Ramos (cell line): ENCODE data around the gene F2.
"Not testable (repeated sequence)": the region's sequence is repeated elsewhere in the genome, so short reads cannot be mapped to it uniquely, and the experiment has no call there.

Experiments
- in situ Hi-C: fragments of 300-500 bp; cut with MboI; formaldehyde crosslinking; loops from one replicate; pipeline ENCODE4 v1.14.3; 2022; ENCODE audit warnings: low sequenced_read_pairs; ENCODE audit not compliant: unreplicated experiment

F2 gene

GRCh38 chr11:46719048-46719542, at the start of gene F2:
F2 (plus strand) TSS chr11:46719213; CDS start chr11:46719236, 23 bp downstream.
- in situ Hi-C loops: no loop called here

DNA sequence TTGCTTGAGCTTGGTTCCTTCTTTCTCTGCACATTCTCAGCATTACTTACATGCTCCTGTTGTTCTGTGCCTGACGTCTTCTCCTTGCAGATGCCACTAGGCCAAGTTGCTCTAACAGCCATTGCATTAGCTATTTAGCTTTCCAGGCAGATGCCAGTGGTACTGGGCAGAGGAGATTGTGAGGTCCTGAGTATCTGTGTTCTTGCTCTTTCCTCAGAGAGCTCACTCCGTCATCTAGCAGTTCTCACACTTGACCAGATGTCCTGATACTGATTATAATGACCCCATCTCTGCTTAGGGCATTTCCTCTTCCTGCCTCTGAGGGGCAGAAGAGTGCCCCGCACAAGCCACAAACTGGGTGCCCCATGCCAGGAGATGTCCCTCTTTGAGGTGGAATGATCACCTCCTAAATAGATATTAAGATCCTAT, 49.3 kb upstream of the F2 start:
- in situ Hi-C loops: no loop called here

DNA sequence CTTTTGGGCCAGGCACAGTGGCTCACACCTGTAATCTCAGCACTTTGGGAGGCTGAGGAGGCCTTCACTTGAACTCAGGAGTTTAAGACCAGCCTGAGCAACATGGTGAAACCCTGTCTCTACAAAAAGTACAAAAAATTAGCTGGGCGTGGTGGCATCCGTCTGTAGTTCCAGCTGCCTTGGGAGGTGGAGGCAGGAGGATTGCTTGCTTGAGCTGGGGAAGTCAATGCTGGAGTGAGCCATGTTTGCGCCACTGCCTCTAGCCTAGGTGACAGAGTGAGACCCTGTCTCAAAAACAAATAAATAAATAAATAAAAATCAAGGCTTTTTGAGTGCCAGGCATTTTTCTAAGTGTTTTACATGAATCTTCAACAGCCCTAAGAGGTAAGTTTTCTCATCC, 48.5 kb upstream of the F2 start:
- in situ Hi-C loops: not testable (repeated sequence)

GRCh38 chr11:46671958-46672315, 47.1 kb upstream of the F2 start:
- in situ Hi-C loops: no loop called here

DNA sequence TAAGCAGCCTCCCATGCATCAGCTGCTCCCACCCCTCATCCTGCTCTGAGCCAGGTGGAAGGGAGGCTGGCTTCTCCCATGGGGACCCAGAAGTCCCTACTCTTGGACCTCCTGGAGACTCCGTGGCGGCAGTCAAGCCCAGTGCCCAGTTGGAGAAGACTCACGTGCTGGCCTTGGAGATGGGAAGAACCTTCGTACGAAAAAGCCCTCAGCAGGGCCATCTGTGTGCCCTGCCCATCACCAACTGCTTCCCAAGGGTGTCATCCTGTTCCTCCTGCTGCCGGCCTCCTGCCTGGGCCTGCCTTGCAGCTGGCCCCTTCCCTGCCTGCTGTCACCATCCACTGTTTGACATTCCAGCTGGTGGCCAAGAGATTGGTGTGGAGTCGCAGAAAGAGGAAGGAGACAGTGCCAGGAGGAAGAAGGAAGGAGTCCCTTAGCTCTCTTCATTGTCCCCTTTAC, 46.6 kb upstream of the F2 start:
- in situ Hi-C loops: no loop called here

DNA sequence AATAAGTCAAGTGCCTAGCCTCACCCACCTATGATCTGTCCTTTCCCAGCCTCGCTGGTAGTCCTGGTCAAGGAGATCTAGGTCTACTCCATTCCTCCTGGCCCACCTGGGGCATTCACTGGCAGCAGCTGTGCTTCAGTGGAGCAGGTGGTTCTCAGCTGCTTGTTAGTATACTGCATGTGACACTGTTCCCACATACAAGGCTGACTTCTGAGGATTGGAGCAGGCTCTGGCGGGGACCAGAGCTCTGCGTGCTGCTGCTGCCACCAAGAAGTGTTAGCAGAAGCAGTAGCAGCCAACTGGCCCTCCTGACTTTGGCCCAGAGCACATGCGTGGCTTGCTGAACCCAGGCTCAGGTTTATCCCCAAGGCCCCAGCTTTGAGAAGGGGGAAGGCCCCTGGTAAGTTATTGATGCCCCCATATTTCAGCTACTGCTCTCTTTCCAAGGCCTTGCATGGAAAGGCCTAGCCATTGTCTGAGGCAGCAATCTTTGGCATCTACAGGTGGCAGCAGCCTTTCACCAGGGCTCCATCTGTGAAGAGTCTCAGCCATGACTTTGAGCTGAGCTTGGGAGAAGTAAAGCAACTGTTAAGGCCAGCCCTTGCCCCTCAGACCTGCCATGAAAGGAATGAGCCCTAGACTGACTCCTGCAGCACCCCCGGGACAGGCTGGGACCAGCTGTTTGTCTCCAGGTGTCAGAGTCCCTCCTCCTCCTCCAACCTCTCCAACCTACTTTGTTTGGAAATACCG, 45.1 kb upstream of the F2 start:
- in situ Hi-C loops: no loop called here

GRCh38 chr11:46674463-46675287, 44.3 kb upstream of the F2 start:
- in situ Hi-C loops: no loop called here

- in situ Hi-C loops: no loop called here
Measured at GRCh38 chr11:46675288-46675851, 43.6 kb upstream of the F2 start.

DNA sequence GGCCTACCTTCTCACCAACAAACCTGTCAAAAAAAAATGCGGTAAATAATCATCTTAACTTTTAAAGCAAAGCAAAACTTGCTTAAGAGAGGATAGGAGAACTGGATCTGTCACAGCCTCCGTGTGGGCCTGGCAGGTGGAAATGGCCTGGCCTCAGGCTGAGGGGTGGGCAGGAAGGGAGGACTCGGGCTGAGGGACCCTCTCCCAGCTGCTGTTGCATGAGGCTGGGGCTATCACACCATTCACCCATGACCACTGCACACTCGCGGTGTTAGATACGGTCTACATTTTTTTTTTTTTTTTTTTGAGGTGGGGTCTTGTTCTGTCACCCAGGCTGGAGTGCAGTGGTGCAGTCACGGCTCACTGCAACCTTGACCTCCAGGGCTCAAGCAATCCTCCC, 43.1 kb upstream of the F2 start:
- in situ Hi-C loops: no loop called here

DNA sequence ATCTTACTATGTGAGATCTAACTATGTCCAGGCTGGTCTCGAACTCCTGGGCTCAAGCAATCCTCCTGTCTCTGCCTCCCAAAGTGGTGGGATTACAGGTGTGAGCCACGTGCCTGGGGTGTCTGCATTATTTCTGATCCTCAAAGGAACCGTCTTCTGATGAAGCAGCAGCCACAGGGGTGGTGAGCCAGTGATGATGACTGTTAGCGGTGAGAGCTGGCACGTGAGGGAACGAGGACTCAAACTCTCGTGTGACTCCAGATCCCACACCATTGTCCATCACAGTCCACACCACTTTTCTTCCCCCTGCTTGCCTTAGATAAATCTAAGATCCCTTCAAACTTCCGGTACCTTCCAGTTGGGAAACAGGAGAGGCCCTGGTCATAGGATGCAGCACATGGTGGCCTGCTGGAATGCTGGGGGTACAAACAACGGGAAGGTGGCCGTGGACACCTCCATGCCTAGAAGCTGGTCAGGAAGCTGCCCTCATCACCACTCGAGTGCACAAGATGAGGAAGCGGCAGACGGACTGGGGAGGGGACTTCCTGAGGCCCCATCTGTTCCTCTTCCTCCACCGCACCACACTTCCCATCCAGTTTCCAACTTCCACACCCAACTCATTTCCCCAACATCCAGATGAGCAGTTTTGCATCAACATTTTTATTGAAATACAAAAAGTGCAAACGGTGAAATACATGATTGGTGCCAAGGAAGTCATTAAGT, 42.4 kb upstream of the F2 start:
- in situ Hi-C loops: no loop called here

DNA sequence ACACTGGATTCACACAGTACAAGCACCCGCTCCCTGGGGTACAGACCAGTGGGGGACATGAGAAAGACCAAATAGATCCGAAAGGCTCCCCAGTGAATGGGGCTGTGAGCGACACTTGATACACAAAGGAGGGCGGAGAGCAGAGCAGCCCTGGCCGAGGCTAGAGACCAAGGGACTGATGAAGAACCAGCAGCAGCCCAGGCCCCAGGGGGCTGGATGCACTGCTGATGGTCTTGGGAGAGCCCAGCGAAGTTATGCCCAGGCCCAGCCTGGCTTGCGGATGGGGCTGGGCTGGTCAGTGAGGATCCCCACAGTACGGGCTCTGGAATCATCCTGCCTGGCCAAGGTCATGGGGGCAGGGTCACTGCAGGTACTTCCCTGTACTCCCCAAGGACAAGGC, 41.8 kb upstream of the F2 start:
- in situ Hi-C loops: no loop called here

GRCh38 chr11:46677991-46678740, 40.8 kb upstream of the F2 start:
- in situ Hi-C loops: no loop called here

DNA sequence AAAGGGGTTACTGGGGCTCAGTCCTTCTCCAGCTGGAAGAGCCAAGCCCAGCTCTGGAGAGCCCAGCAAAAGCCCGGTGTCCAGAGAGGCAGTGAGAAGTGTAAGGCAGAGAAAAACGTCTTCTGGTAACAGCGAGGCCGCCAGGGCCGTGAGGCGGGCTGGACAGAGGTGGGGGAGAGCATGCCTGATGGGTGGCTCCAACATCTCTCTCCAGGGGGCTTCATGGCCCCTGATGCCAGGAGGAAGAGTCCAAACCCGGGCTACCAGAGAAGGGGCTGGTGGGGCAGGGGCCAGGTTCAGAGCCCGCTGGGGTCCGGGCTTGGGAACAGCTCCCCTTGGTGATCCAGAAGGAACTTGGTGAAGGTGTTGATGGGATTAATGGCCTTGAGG, 40.3 kb upstream of the F2 start:
- in situ Hi-C loops: no loop called here

- in situ Hi-C loops: no loop called here
Measured at GRCh38 chr11:46679241-46680163, 39.5 kb upstream of the F2 start.

- in situ Hi-C loops: no loop called here
Measured at GRCh38 chr11:46680164-46680760, 38.8 kb upstream of the F2 start.

GRCh38 chr11:46680815-46681214, 38.2 kb upstream of the F2 start:
- in situ Hi-C loops: no loop called here

DNA sequence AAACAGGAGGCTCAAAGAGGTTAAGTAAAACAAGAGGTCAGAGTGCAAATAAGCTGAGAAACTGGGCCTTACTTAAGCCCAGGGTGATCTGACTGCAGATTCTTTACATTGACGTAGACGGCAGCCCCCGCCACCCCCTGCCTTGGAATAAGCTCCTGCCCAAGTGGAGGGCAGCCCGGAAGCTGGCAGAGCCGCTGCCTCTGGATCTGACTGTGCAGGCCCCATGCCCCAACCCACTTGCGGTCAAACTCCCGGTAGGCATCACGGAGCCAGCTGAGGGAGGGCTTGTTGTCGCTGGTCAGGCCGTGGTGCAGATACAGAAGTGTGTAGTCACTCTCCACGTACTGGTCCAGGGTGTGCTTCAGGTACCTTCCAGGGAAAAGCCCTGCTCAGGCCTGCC, 37.2 kb upstream of the F2 start:
- in situ Hi-C loops: no loop called here
